OCI-LY3 (cell line): Measurements from ENCODE around the gene CDCP1.
"Not testable (repeated sequence)": the region's sequence is repeated elsewhere in the genome, so short reads cannot be mapped to it uniquely, and the experiment has no call there.

ENCODE experiments used
- H2AFZ ChIP-seq: fragments of 200-600, 300-600 bp; shearing (Covaris generic); 2 replicates; pipeline ENCODE4 v1.6.0; 2014; ENCODE audit warnings: antibody characterized with exemption, low read depth, low read length
- H3K27ac ChIP-seq: fragments of 200-600, 300-600 bp; sonication (generic); 2 replicates; pipeline ENCODE4 v1.5.1; 2014; ENCODE audit warnings: mild to moderate bottlenecking, low read length, moderate library complexity, mixed read lengths
- H3K27me3 ChIP-seq: fragments of 200-600, 300-600 bp; sonication (generic); 2 replicates; pipeline ENCODE4 v1.6.1; 2014; ENCODE audit warnings: low read depth, low read length, mixed read lengths
- H3K36me3 ChIP-seq: fragments of 200-600, 300-600 bp; sonication (generic); replicated peaks from 2 replicates; pipeline ENCODE3; 2014; ENCODE audit warnings: low read depth, low read length, mixed read lengths
- H3K4me1 ChIP-seq: fragments of 300-600, 200-600 bp; sonication (generic); 2 replicates; pipeline ENCODE4 v1.6.1; 2014; ENCODE audit warnings: low read length, mixed read lengths
- H3K4me2 ChIP-seq: fragments of 200-600, 300-600 bp; sonication (generic); 2 replicates; pipeline ENCODE4 v1.6.1; 2014; ENCODE audit warnings: low read length, mixed read lengths
- H3K4me3 ChIP-seq: fragments of 300-600, 200-600 bp; sonication (generic); 2 replicates; pipeline ENCODE4 v1.5.1; 2014; ENCODE audit warnings: antibody characterized with exemption, mild to moderate bottlenecking, low read length, moderate library complexity
- H3K79me2 ChIP-seq: fragments of 300-600, 200-600 bp; shearing (Covaris generic); 2 replicates; pipeline ENCODE4 v1.6.1; 2014; ENCODE audit warnings: mild to moderate bottlenecking, low read length, mixed read lengths
- H3K9ac ChIP-seq: fragments of 300-600, 200-600 bp; shearing (Covaris generic); 2 replicates; pipeline ENCODE4 v1.6.0; 2014; ENCODE audit warnings: mild to moderate bottlenecking, low read length, moderate library complexity
- H3K9me3 ChIP-seq: fragments of 200-600, 300-600 bp; shearing (Covaris generic); 2 replicates; pipeline ENCODE4 v1.6.1; 2014; ENCODE audit warnings: low read length, mixed read lengths; ENCODE audit not compliant: insufficient read depth
- H4K20me1 ChIP-seq: fragments of 200-600, 300-600 bp; sonication (generic); 2 replicates; pipeline ENCODE4 v1.6.1; 2016; ENCODE audit warnings: low read length, mixed read lengths; ENCODE audit not compliant: insufficient read depth
- CTCF ChIP-seq: fragments of 200-600, 300-600 bp; sonication (generic); IDR thresholded peaks from 2 replicates; pipeline ENCODE4 v1.5.1; 2014; ENCODE audit warnings: antibody characterized with exemption, low read length, low read depth
- EZH2phosphoT487 ChIP-seq: fragments of 200-600 bp; shearing (Covaris generic); IDR thresholded peaks from 2 replicates; pipeline ENCODE4 v1.6.1; 2018; ENCODE audit warnings: antibody characterized with exemption, mixed run types, low read depth

CDCP1 gene

DNA sequence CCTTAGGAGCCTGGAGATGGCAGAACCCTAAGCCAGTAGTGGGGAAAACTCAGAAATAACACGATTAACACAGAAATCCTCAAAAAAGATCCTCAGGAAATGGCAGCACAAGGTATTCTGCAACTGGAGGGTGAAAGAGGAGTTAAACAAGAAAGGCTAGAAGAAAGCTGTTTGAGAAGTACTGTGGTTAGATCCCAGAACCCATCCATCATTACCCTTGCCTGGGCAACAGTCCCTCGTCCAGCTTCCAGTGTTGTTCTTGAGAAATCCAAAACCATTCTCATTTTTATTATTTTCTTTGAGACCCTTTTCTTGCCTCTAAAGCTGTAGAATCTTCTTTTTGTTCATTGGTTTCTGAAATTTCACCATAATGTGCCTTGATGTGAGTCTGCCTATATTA, 2.7 kb upstream of the CDCP1 start:
- H3K79me2 ChIP-seq, result no peaks in the 10 kb centered on the region
- no peak overlapping the region for H2AFZ ChIP-seq
- no peak overlapping the region for H3K4me3 ChIP-seq
- peaks cover 20% of the 10 kb centered on the region; the same call in 1 of the 2 replicates for H3K27me3 ChIP-seq
- no peaks in the 10 kb centered on the region for H4K20me1 ChIP-seq
- no peak overlapping the region for H3K27ac ChIP-seq
- no peaks in the 10 kb centered on the region for H3K36me3 ChIP-seq
- no peak overlapping the region for H3K9ac ChIP-seq
- H3K4me1 ChIP-seq, result no peaks in the 10 kb centered on the region
- TF ChIP-seq EZH2phosphoT487 (no peak), CTCF (no peak)
- H3K9me3 ChIP-seq, result no peaks in the 10 kb centered on the region
- H3K4me2 ChIP-seq, result no peak overlapping the region

- Histone ChIP-seq H3K79me2 (no peaks in the 10 kb centered on the region), H4K20me1 (no peaks in the 10 kb centered on the region), H3K27me3 (peaks cover 42% of the 10 kb centered on the region), H3K9ac (no peak overlapping the region), H3K27ac (no peak overlapping the region), H3K4me2 (no peak overlapping the region), H3K36me3 (no peaks in the 10 kb centered on the region), H2AFZ (no peak overlapping the region), H3K4me3 (no peak overlapping the region), H3K4me1 (no peaks in the 10 kb centered on the region), H3K9me3 (no peaks in the 10 kb centered on the region)
- TF ChIP-seq CTCF, result no peak
- no peak for TF ChIP-seq EZH2phosphoT487
These were observed 955 bp downstream of the CDCP1 start for GRCh38 chr3:45145223-45145622.

DNA sequence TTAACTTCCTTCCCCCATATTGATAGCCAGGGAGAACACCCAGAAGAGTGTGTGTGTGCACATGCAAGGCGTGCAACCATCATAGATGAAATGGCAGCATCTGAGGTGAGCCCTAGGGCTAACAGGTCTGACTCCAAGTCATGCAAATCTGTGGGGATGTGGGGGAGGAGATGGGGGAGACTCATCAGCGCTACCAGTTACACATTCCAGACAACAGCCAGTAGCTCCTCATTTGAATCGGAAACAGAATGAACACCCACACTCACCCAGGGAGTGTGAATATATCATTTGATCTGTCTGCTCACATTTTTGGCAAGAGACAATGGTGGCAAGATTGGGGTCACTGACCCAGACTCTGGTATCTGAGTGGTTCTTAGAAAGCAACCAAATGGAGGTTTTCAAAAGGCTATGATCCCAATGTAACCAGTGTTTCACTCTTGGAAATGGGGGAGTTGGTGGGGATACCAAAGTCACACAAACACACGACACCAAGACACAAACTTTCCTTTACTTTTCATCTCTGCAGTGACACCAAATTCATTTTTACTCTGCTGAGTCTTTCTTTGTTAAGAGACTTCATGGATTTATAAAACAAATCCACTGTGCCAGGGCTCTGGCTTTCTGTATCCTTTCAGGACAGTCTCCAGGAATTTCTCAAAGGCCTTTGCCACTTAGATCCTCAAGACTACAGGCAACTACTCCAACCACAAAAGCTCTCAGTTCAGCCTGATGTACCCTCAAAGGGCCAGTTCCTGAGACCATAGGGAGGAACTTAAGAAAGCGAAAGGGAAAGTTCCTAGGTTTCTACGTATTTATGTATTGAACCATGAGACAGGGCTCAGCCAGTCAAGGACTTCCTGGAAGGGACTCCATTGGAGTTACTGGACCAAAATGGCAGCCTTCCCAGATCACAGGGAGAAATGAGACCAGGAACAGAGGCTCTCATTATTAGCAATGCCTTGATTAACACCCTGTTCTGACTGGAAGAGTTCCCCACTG, 2.2 kb downstream of the CDCP1 start:
- Histone ChIP-seq H4K20me1 (no peaks in the 10 kb centered on the region), H2AFZ (no peak overlapping the region), H3K4me1 (no peaks in the 10 kb centered on the region), H3K27ac (no peak overlapping the region), H3K4me3 (no peak overlapping the region), H3K79me2 (no peaks in the 10 kb centered on the region), H3K9ac (no peak overlapping the region), H3K4me2 (0 out of 2 replicates have a peak overlapping the region, but pooled peaks have one; percentile 17), H3K27me3 (peaks cover 50% of the 10 kb centered on the region), H3K36me3 (no peaks in the 10 kb centered on the region), H3K9me3 (no peaks in the 10 kb centered on the region)
- TF ChIP-seq CTCF (no peak), EZH2phosphoT487 (no peak)

- H3K79me2 ChIP-seq, H3K27ac ChIP-seq, H3K4me1 ChIP-seq, H3K9me3 ChIP-seq, H2AFZ ChIP-seq, H3K9ac ChIP-seq, H3K4me3 ChIP-seq, H3K36me3 ChIP-seq, H3K4me2 ChIP-seq, H4K20me1 ChIP-seq: not testable (repeated sequence)
- H3K27me3 ChIP-seq, result peaks cover 32% of the 10 kb centered on the region
These were observed 5.4 kb downstream of the CDCP1 start for GRCh38 chr3:45140770-45141155.
